SK-N-SH treated with all-trans-retinoic acid at 6 μM for 48 hours (cell line): ENCODE data around the gene CABLES1.
A peak's percentile ranks its signal among the peaks of the same experiment; 100 is the strongest.

ENCODE experiments used
- ATAC-seq: fragments of 200-7000 bp; cut with Tn5 transposase; 3 replicates; pipeline ENCODE4 v1.9.1; 2020; ENCODE audit warnings: mild to moderate bottlenecking, moderate library complexity
- BACH2 ChIP-seq: fragments of 250-450 bp; sonication (Bioruptor Pico); IDR thresholded peaks from 2 replicates; pipeline ENCODE4 v1.9.0; 2021; ENCODE audit warnings: mild to moderate bottlenecking, borderline replicate concordance
- CREB5 ChIP-seq: fragments of 250-450 bp; sonication (Bioruptor Pico); IDR thresholded peaks from 2 replicates; pipeline ENCODE4 v1.5.1; 2020; ENCODE audit warnings: low read depth, mild to moderate bottlenecking, moderate library complexity
- CSDC2 ChIP-seq: fragments of 250-450 bp; sonication (Bioruptor Pico); IDR thresholded peaks from 2 replicates; pipeline ENCODE4 v1.5.0; 2020; ENCODE audit warnings: mild to moderate bottlenecking, moderate library complexity
- CSRNP3 ChIP-seq: fragments of 250-450 bp; sonication (Bioruptor Pico); IDR thresholded peaks from 2 replicates; pipeline ENCODE4 v1.5.1; 2021; ENCODE audit warnings: mild to moderate bottlenecking, moderate library complexity
- OSR1 ChIP-seq: fragments of 250-450 bp; sonication (Bioruptor Pico); IDR thresholded peaks from 2 replicates; pipeline ENCODE4 v1.8.0; 2022; ENCODE audit warnings: moderate library complexity, mild to moderate bottlenecking, inconsistent platforms
- RARB ChIP-seq: fragments of 250-450 bp; sonication (Bioruptor Pico); IDR thresholded peaks from 2 replicates; pipeline ENCODE4 v1.8.0; 2021; ENCODE audit warnings: mild to moderate bottlenecking, moderate library complexity
- TCF4 ChIP-seq: fragments of 250-450 bp; sonication (Bioruptor Pico); IDR thresholded peaks from 2 replicates; pipeline ENCODE4 v1.8.0; 2021; ENCODE audit warnings: mild to moderate bottlenecking, moderate library complexity, borderline replicate concordance
- TOX ChIP-seq: fragments of 250-450 bp; sonication (Bioruptor Pico); IDR thresholded peaks from 2 replicates; pipeline ENCODE4 v1.8.0; 2021; ENCODE audit warnings: mild to moderate bottlenecking, moderate library complexity, borderline replicate concordance
- ZC3H10 ChIP-seq: fragments of 250-450 bp; sonication (Bioruptor Pico); IDR thresholded peaks from 2 replicates; pipeline ENCODE4 v1.5.1; 2021; ENCODE audit warnings: mild to moderate bottlenecking, moderate library complexity
- ZFP30 ChIP-seq: fragments of 450-650 bp; formaldehyde crosslinking; IDR thresholded peaks from 2 replicates; pipeline ENCODE4 v1.5.0; 2022; ENCODE audit warnings: mild to moderate bottlenecking, moderate library complexity
- ZNF8 ChIP-seq: fragments of 450-650 bp; formaldehyde crosslinking; IDR thresholded peaks from 2 replicates; pipeline ENCODE4 v1.5.0; 2020; ENCODE audit warnings: mild to moderate bottlenecking, moderate library complexity
- TF ChIP-seq, protein P1 (sequence below): fragments of 250-450 bp; sonication (Bioruptor Pico); IDR thresholded peaks from 2 replicates; pipeline ENCODE4 v1.8.0; 2020; ENCODE audit warnings: mild to moderate bottlenecking, moderate library complexity, borderline replicate concordance

Gene CABLES1

GRCh38 chr18:23306822-23307221, 171.5 kb downstream of the CABLES1 start:
- TF ChIP-seq TOX (CRISPR knock-in tag) = no peak
- no peak for TF ChIP-seq ZC3H10 (CRISPR knock-in tag)
- TF ChIP-seq, protein P1, sequence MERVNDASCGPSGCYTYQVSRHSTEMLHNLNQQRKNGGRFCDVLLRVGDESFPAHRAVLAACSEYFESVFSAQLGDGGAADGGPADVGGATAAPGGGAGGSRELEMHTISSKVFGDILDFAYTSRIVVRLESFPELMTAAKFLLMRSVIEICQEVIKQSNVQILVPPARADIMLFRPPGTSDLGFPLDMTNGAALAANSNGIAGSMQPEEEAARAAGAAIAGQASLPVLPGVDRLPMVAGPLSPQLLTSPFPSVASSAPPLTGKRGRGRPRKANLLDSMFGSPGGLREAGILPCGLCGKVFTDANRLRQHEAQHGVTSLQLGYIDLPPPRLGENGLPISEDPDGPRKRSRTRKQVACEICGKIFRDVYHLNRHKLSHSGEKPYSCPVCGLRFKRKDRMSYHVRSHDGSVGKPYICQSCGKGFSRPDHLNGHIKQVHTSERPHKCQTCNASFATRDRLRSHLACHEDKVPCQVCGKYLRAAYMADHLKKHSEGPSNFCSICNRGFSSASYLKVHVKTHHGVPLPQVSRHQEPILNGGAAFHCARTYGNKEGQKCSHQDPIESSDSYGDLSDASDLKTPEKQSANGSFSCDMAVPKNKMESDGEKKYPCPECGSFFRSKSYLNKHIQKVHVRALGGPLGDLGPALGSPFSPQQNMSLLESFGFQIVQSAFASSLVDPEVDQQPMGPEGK (CRISPR knock-in tag) = no peak
- TF ChIP-seq OSR1 (CRISPR knock-in tag) = no peak
- TF ChIP-seq ZFP30 (CRISPR knock-in tag) = no peak
- no peak for TF ChIP-seq ZNF8 (CRISPR knock-in tag)
- TF ChIP-seq TCF4 = no peak
- TF ChIP-seq RARB (CRISPR knock-in tag) = no peak
- no peak for TF ChIP-seq BACH2 (CRISPR knock-in tag)
- TF ChIP-seq CREB5 (CRISPR knock-in tag) = no peak
- ATAC-seq = no peak

DNA sequence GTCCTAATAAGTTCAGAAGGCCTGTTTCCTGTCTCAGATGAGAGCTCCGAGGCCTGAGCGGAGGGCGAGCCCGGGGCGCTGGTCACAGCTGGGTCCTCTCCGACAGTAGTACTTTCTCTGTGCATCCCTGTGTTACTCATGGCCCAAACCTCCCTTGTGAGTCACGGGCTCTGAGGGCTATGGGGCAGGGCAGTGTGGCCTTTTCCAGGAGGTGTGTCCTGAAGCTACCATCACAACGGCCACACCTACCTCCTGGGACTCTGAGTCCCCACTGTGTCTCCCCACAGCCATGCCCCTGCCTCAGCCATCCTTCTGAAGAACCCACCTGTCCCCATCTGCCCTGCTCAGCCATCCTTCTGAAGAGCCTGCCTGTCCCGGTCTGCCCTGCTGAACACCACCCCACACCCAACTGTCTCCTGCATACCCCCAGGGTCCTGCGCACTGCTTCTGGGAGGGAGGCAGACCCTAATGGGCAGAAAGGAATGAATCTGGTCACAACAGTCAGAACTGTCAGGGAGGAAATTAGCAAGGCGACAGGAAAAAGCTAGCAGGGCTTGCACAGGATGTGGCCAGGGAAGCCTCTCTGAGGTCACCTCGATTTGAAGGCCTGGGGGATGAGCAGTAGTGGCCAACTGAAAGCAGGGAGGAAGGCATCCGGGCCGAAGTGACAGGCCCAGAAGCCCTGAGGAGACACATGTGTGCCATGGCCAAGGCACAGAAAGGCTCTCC, 172.4 kb downstream of the CABLES1 start:
- ATAC-seq = peak; percentile 15; the same call in 1 of the 3 replicates
- TF ChIP-seq RARB (CRISPR knock-in tag) (no peak), CSDC2 (CRISPR knock-in tag) (no peak), ZC3H10 (CRISPR knock-in tag) (no peak), CSRNP3 (CRISPR knock-in tag) (no peak), ZNF8 (CRISPR knock-in tag) (no peak), CREB5 (CRISPR knock-in tag) (no peak)
